KBM-7 (cell line): ENCODE data around the gene RNF220.

Experiments
- DNase-seq: peaks from one replicate; pipeline ENCODE4 v3.0.0-alpha.2; 2015
- in situ Hi-C: fragments of 300-500 bp; cut with MboI; formaldehyde crosslinking; loops from 2 replicates; pipeline ENCODE4 v1.14.3; 2020; ENCODE audit warnings: low sequenced_read_pairs, low pct_unique_long_range_greater_than_20kb, mixed read lengths

RNF220 gene

DNA sequence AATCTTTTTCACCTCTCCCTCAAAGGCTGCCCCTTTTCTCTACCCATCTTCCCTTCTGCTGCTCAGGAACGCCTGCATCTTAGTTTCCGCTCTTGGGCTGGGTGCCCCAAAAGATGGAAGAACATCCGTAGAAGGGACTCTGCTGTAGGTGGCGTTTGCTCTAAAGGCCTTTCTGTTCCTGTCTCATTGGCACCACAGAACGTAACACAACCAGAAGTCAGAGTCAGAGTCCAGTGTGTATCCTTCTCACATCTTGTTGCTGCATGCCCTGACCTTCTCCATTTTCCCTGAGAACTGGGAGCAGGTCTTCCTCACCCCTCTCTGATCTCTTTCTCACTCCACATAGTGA, 103.3 kb downstream of the RNF220 start:
- in situ Hi-C loops, result no loop called here

DNA sequence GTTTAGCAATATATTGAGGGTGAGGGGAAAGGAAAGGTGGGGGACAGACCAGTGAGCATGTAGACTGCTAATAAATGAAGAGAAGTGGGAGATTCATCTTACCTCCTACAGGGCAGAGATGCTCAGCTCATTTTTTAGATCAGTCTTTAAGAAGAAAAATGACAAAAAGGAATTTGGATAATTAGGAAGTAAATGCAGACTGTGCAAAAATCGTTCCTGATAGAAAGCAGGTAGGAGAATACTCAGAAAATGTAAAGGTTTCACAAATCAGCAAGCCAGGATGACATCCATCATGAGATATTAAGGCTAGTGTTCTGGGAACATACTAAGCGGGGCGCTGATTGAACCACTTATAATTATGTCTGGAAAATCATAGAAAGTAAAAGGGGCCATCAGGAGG, 106.3 kb downstream of the RNF220 start:
- no peak for DNase-seq
- in situ Hi-C loops, result no loop called here

More for the DNA sequence above, 103.3 kb downstream of the RNF220 start:
- no peak for DNase-seq

DNA sequence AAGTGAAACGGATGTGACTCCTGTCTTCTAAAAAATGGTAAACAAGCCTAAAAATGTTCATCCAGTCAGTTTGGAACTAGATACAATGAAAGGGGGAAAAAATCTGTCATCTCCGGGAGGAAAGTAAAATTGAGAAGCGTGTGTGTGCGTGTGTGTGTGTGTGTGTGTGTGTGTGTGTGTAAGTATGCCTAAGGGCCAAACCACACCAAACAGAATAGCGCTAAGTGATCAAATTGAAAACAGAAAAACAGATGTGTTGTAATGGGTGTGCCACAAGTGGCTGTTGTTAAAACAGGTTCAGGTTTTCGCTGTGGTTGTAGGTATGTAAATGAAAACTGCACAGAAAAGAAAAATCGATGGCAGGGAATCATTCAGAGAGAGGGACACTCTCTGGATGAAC, 106.7 kb downstream of the RNF220 start:
- no peak for DNase-seq
- in situ Hi-C loops, result no loop called here

DNA sequence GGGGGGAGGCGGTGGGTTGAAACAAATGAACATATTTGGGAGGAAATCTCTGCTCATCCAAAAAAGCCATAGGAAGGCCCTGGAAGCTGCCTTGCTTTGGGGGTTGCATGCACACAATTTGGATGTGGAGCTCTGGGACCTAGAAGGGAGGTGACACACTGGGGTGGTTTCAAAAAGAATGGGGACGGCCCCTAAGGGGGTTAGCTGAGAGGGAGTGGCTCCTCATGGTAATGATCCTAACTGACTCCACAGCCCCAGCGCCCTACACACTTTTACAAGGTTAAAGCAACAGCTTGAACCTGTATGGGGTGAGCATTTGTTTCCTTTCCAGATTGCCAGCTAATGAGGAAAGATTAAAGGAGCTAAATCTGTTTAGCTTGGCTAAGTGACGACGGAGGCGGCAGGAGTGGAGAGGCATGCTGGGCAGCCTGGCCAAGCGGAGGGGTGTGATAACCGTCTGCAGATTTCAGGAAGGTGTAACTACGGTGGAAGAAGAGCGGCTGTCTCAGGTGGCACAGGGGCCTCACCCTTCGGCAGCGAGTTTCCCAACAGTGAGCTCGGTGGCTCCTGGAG, 107.3 kb downstream of the RNF220 start:
- in situ Hi-C loops, result no loop called here
- DNase-seq, result no peak

DNA sequence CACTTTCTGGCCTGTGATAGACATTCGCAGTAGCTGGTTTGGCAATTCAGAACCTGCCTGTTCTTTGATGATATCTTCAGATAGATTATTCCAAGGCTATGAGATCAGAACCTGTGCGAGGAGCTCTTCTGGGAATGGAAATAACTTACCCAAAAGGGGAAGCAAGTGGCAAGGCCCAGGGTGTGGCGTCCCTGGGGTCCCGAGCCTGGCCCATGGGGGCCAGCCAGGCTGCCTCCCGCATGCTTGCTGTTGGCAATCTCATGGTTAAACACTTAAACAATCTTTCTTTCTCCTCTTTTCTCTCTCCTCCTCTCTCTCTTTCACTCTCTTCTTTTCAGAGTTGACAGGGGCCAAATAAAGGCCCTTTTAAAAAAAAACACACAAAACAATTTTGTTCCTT, 108.1 kb downstream of the RNF220 start:
- no peak for DNase-seq
- in situ Hi-C loops, result no loop called here

DNA sequence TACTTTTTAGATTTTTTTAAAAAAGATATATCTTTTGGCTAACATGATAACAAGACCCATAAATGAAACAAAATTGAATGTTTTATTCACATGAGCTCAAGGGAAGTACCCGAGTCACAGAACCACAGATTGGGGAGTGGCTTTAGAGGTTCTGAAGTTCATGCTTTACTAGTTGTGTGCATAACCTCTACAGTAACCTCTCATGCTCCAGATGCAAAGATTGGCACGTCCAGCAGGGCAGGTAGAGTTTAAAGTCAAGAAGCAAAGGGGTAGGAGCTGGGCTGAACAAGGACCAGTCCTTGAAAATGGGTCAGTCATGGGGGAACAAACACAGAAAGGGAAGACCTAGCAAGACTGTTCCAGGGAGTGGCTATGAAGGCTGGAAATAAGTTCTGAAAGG, 109.6 kb downstream of the RNF220 start:
- in situ Hi-C loops, result no loop called here
- no peak for DNase-seq

DNA sequence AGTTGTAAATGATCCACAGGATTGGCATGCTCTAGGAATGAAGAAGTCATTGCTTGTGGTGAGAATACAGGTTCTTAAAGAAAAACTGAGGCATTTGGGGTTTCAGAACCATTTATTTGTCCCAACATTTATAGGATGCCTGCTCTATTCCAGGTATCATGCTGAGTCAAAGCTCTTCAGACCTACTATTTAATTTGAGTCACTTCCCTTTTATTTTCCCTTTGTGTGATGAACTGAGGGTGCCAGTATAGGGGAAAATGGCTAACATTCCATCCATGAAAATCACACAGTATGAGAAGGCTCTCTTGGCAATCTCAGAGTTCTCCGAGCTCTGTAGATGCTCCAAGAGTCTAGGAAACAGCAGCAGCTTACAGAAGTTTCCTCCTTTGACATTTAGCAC, 110.4 kb downstream of the RNF220 start:
- DNase-seq, result no peak
- in situ Hi-C loops, result no loop called here

DNA sequence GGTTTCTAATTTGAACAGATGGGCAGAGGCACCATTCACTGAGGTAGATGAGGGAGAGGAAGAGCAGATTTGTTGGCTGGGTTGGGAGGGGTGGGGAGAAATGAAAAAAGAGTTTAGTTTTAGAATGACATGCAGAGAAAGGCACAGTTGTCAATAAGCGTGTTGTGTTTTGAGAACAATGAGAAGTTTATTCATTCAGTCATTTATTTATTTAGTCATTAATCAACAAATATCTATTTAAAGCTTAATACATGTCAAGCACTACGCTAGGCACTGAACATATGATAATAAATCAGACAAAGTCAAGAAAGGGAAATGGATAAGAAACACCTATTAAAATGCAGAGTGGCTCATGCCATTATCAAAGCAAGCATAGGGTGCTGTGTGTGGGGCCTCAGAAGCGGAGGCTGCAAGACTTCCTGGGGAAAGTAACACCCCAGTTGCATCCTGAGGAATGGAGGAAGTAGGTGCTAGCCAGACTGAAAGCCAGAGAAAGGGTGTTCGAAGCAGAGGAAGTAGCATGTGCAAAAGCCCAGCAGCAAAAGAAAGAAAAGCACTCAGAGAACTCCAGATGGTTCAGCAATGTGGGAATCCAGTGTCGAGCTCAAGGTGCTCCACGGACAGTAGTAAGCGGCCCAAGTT, 114.1 kb downstream of the RNF220 start:
- in situ Hi-C loops, result no loop called here
- peak; percentile 13 for DNase-seq

DNA sequence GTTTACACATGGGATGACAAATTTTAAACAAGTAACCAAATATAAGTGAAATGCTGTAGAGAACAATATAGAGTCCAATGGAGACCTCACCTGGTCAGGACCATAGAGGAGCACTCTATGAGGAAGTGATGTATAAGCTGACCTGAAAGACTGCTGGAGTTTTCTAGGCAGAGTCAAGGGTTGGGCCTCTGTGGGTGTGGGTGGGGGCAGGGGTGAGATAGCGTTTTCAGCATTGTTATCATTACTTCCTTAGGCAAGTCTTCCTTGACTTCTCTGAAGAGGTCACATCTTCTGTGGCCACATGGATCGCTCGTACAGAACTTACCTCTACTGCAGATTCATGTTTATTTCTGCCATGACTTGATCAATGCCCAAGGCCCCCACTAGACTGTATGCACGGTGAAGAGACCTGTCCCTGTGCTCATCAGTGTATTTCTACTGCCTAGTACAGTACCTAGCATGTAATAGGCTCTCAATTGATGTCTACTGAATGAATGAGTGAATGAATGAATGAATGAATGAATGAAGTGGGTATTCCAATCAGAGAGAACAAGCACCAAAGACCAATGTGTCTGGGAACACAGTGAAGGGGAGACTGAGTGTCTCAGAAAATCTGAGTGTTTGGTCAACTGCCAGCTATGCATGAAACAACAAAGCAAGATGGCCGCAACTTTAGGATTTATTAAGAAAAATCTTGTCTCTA, 116.5 kb downstream of the RNF220 start:
- in situ Hi-C loops, result no loop called here
- no peak for DNase-seq

DNA sequence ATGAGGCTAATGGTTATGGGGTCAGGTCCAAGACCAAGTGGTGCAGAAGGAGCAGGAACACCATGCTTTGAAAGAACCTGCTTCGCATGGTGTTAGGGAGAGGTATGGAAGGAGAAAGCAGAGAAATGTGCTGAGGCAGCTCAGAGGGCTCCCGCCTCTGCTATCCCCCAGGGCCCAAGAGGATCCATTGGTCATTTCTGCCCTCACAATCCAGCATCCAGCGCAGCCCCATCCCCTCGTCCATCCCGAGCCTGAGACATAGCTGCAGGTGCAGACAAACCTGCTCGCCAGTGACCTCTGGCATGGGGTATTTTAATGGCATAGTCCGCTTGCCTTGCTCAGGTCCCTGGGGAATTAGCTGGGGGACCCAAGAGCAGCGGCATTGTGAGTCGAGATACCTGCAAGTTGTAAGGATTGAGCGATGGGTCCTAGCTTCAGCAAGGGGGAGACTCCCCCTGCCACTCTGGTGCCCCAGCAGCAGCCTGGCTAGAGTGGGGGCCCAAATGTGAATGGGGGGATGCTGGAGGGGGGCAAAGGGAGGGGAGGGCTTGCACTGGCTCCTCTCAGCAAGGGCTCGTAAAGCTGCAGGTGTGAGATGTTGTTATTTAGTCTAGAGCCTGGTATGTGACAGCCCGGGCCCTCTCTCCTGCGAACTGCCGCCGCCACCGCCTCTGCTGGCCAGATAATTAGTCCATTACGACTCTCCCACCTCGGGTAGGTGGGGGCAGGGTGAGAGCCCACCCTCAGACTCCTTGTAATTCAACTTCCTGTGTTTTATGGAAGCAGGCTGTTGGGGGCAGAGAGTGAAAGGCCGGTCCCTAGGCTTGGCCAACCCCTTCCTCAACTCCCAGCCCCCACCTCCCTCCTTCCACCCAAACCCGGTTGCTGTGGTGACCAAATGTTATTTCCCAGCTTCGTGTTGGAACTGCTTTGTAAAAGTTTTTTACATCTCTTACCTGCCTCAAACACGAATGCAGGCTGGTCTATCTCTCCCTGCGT, 118.8 kb downstream of the RNF220 start:
- in situ Hi-C loops, result no loop called here
- no peak for DNase-seq

DNA sequence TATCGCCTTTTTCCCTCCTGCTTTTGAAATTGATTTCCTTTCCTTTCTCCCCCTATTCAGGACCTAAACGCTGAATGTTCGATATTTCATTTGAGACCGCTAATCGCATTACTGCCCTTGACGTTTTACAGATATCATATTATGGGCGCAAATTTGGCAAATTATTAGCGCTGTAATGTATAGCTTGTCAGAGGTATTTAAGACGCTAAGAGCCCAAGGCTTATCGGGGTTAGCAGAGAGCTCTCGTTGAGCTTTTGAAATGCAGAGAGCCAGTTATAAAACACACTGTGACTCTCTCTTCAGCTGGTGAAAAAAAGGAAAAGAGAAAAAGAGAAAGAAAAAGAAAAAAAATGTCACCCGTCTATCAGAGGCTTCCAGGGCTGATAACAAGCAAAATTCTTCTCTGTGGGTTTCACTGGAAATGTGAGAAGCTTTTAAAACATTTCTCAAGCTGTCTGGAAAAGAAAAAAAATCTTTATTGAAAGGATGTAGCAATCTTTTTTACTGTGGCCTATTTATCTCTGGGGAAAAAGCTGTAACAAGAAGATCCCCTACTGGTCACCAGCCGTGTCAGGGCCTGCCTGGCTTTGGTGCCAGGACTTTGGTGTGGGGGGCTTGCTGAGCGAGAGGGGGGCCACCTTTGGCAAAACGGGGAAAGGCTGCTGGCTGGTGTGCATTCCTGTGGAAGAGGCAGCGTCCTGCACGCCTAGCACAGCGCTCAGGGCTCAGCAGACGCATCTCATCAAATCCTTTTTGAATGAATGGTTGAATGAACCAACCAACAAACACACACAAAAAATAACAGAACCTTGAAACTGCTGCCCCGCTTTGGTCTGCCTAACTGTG, 119.8 kb downstream of the RNF220 start:
- in situ Hi-C loops, result no loop called here
- no peak for DNase-seq

DNA sequence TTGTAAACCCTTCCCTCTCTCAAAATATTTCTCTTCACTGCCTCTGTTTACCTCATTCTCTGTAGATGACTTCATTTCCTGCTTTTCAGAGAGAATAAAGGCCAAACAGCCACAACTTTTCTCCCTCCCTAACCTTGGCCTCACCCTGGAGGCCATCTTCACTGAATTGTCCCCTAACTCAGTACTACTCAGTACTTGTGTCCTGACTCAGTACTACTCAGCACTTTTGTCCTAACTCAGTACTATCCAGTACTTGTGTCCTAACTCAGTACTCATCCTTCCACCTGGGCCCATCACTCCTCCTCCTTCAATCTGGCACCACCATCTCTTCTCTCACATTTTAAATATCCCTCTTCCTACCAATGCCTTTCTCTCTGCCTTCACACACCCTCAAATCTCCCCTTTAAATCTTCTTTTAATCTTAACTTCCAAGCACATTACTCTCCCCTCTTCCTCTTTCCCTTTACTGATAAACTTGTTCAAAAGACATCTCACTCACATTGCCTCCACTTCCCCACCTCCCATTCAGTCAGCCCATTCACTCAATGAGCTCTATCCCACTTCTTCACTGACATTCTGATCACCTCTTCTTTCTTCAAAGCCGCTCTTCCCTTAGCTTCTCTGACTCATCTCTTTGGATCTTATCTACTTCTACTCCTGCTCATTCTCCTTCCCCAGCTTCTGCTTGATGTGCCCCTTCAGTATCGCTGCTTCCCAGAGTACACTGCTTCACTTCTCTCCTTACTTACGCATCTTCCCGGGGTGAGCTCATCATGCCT, 121.4 kb downstream of the RNF220 start:
- no peak for DNase-seq
- in situ Hi-C loops, result no loop called here

DNA sequence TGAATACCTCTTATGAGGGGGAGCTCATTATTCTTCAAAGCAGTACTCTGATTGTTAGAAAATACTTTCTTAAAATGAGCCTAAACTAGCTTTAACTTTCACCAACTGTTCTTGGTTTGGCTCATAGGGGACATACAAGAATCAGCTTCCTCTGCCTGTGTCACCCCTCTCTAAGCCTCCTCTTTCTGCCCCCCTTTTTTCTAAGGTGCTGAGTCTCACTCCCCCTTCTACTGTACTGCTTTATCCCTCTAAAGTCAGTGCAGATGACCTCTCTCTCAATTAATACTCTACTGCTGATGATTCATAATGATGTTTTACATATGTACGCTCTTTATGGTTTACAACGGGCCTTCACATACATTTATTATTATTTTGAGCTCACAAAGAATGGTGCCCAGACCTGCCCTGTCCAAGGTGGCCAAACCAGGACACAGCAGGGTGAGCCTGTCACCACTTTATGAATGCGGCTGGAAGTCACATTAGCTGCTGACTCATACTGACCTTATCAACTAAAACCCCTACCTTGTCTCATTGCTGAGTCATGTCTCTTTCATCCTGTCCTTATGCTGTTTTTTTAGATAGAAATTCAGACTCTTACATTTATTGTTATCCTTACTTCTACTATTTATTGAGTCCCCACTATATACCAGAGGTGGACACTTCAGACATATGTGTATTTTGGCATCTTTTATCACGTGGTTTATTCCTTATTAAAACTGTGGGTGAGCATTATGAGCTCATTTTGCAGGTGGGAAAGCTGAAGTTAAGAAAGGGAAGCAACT, 126.9 kb downstream of the RNF220 start:
- in situ Hi-C loops, result no loop called here
- DNase-seq, result peak; percentile 11

DNA sequence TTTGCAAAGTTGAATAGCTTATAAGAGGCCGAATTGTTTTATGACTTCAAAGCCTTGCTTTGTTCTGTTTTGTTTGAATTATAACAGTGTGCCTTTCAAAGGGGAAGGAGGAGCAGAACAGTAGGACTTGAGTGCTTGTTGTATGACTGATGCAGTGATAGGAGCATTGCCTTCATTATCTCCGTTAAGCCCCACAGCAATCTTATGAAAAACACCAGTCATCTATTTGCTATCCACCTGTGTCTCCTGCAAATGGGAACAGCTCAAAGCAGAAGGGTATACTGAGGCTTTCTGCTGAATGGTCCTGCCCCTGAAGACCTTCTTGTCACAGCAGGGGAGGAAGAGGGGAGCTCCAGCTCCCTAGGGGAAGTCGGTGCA, 127.5 kb downstream of the RNF220 start:
- no peak for DNase-seq
- in situ Hi-C loops, result no loop called here

DNA sequence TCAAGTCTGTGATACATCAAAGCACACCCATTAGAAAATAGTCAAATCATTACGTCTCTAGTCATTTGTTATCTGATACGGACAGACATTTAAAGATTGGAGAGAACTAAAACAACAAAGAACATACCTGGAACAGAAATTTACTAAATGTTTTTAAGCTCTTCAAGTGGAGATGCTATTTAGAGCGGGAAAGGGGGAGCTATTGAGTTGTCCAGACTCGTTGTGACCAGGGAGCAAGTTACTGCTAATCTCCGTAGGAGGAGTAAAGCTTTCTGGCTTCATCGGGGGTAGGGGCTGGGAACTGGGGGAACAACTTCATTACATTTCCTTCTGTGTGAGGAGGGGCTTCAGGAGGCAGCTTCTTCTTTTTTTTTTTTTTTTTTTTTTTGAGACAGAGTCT, 129.7 kb downstream of the RNF220 start:
- in situ Hi-C loops, result no loop called here
- no peak for DNase-seq

DNA sequence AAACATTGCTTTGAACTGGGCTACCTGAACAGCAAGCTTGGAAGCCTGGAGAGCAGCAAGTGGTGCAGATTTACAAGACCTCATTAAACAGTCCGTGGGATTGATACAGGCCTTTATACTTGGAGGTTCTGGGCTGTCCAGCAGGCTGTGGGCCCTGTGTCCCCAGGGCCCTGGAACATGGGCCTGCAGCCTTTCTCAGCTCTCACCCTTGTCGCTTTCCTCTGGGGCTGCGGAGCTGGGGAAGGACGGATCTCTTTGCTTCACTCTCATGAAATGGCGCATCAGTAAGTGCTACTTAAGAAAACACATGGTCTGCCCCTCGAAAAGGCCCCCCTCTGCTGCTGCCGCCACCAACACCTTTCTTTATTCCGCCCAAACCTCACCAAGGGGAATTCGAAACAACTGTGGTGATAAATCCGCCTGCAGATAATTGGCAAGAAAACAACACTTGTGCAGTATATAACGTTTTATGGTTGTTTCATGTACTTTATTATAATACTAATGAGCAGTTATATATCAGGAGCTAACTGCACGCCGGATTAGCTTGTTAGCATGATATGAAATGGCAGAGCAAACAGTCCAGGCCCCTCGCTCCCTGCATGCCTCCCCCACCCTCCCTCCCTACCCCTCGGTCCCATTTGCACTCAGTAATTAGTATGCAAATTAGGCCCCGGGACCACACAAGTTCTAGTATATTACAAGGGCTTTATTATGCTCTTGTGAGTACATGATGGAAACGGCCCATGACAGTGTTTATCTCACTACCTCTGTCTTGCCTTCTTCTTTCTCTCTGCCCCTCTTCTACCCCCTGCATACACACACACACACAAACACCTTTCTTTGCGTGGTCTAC, 131.5 kb downstream of the RNF220 start:
- no peak for DNase-seq
- in situ Hi-C loops, result no loop called here

DNA sequence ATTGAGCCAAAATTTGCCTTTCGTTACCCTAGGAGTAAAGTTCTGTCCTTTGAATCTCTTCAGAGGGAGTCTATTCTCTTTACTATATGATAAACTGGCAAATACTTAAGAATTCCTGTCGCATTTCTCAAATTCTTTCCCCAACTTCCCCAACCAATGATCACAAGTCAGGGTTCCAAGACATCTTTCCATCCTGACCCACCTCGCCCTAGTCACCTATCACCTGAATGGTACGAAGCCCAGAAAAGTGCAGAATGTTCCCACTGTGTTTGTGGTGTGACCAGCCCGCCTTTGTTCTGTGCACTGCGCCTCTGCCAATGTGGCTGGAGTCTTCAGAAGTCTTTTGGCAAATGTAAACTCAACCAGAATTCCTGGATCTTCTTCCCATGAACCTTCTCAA, 132.5 kb downstream of the RNF220 start:
- in situ Hi-C loops, result no loop called here
- DNase-seq, result no peak
